Endothelial cell of umbilical vein (primary cell): Measurements from ENCODE around the gene DNA2.

Experiments used
- EZH2 ChIP-seq: IDR thresholded peaks from 2 replicates; pipeline ENCODE4 v1.6.1; 2012; ENCODE audit warnings: borderline replicate concordance, low read depth, mild to moderate bottlenecking, moderate library complexity, low read length, inconsistent platforms; ENCODE audit not compliant: severe bottlenecking
- POLR2A ChIP-seq: IDR thresholded peaks from 2 replicates; pipeline ENCODE4 v1.6.1; 2012; ENCODE audit warnings: low read depth, mild to moderate bottlenecking, control low read depth, low read length
- POLR2AphosphoS5 ChIP-seq: IDR thresholded peaks from 2 replicates; pipeline ENCODE4 v1.6.1; 2012; ENCODE audit warnings: low read depth, mild to moderate bottlenecking, control low read depth, low read length, moderate library complexity; ENCODE audit not compliant: insufficient read depth

DNA sequence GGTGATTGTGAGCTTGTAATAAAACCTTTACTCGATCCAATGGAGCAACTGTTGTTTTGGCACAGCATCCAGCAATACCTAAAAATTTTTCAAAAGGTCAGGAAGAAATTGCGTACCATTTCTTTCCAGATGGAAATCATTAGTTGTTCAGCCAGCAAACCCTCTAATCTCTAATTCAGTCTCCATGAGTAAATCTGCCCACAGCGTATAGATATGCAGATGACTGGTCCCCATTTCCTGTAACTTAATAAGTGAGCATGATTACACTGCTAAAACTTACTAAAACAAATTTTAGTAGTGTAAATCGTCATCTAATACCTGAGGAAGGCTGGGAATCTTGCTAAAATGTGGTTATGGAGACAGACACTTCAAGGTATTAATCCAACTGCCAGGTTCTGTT, 45.0 kb upstream of the DNA2 start:
- TF ChIP-seq POLR2A: no peak
- TF ChIP-seq EZH2: no peak
- no peak for TF ChIP-seq POLR2AphosphoS5
